GM04503 (cell line): ENCODE results near the gene RBP3.

Experiments
- DNase-seq: peaks from one replicate; pipeline ENCODE4 v3.0.0-alpha.2; 2012; ENCODE audit warnings: low read depth

Gene RBP3

DNA sequence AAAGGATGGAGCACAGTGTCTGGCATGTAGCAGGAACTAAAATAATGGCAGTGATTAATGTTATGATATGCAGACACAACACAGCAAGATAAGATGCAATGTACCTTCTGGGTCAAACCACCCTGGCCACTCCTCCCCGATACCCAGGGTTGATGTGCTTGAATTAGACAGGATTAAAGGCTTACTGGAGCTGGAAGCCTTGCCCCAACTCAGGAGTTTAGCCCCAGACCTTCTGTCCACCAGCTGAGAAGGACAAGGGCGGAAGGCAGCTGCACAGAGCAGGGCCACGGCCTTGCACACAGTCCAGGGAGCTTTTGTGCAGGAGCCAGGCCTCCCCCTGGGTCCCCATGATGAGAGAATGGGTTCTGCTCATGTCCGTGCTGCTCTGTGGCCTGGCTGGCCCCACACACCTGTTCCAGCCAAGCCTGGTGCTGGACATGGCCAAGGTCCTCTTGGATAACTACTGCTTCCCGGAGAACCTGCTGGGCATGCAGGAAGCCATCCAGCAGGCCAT is at the start of gene RBP3:
RBP3 (plus strand) TSS at position 226 of the 514 bp plus-strand sequence; CDS start at position 348, 122 bp downstream.
- no peak for DNase-seq

DNA sequence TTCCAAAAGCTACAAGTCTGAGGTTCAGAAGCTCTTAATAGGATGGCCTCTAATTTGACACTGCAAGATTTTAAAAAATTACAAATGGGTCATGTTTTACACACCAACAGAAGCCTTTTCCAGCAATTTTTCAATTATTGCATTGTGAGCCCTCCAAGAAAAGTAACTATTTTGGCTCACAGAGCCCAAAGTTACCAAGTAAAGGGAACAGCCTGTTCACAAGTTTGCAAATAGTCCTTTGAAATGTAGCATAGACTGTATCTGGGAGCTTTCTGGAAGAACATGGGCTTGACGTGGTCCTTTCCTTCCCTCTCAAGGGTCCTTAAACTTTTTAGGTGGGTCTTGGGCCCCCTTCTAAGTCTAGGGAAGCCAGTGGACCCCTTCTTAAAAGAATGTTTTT is 49.4 kb upstream of the RBP3 start:
- no peak for DNase-seq

DNA sequence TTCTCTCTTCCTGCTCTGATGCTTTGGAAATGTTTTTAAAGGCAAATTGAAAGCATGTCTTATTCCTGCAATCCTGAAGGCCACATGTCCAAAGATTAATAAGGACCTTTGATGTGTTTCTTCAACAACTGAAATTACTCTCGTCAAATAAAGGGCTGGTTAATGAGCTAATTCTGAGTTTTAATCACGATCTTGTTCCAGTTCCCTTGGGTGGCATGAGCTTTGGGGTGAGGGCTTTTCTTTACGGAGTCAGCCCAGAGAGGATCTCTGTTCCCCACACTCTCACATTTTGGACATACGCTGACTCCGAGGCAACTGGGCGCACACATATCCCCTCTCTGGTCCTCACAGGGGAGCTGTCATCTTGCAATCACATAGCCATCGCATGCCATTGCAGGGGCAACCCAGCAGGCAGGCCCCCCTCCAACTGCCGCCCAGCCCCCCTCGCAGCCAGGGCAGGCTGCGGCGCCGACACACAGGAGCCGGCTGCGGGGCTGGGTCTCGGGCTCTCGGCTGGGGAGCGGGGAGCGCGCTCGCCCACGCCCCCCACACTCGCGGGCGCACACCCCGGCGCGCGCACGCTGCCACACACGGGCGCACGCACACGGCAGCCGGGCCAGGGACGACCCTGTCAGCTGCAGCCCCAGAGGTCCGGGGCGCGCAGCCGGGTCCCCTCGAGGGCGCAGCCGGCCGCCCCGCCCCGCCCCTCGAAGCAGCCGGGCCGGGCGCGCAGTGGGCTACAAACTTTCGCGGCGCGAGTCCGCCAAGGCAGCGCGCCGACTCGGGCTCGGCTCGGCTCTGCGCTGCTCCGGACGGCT is 48.3 kb upstream of the RBP3 start, which contains the start of gene GDF10:
GDF10 (plus strand) TSS at position 587 of the 818 bp plus-strand sequence. CDS start 455 bp downstream, outside the sequence.
- DNase-seq, result no peak

DNA sequence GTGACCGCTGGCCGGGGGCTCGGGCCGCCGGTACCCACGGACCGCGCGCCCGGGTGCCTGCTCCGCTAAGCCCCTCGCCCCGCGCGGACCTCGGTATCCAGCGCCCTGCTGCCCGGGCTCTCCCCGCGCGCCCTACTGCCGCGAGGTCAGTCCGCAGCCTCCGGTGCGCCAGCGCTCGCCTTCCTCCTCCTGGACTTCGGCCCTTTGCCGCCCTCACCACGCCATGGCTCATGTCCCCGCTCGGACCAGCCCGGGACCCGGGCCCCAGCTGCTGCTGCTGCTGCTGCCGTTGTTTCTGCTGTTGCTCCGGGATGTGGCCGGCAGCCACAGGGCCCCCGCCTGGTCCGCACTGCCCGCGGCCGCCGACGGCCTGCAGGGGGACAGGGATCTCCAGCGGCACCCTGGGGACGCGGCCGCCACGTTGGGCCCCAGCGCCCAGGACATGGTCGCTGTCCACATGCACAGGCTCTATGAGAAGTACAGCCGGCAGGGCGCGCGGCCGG is 47.7 kb upstream of the RBP3 start:
- DNase-seq, result no peak

DNA sequence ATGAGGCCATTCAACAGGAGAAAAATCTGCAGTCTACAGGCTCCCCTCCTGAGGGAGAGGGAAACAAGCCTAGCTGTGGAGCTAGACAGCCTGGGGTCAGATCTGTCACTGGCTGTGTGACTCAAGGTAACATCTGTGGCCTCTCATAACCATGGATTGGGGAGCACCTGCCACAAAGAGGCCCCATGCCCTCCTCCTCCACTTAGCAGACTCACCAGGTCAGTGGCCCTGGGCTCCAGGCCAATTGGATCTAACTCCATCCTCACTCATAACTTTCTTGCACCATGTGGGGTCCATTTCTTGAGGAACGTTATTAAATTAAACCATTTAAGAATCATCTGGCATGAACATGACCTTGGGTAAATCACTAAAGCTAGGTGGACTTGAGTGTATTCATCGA is 46.3 kb upstream of the RBP3 start:
- no peak for DNase-seq

DNA sequence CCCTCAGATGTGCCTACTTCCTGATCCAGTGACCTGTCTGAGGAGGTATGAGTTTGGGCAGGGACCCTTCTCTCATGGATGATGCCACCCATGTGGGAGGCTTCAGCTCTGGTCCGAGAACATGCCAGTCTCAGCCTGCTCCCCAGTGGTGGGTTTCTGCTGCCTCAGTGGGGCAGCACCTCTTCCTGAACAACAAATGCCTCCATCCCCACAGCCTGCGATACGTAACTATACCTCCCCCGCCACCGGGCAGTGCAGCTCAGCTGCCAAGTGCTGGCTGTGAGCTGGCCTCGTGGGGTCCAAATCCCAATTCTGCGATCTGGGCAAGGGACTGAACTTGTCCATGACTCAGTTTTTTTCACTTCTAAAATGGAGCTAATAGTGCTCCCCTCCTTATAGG is 45.1 kb upstream of the RBP3 start:
- DNase-seq, result no peak

DNA sequence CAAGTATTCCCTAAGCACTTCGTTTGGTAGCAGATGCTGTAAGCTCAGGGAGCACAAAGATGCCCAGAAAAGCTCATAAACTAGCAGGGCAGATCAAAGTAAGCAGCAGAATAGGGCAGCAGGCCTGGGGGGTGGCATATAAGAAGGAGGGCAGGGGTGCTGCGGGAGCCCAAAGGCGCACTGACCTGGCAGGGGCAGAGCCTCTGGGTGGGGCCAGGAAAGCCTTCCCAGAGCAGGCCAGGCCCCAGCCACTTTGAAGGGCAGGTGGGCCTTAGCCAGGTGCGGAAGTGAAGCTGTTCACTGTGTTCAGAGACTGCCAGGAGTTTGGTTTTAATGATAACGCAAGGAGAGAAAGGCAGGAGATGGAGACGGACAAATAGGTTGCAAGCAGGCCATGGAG is 44.3 kb upstream of the RBP3 start:
- no peak for DNase-seq

DNA sequence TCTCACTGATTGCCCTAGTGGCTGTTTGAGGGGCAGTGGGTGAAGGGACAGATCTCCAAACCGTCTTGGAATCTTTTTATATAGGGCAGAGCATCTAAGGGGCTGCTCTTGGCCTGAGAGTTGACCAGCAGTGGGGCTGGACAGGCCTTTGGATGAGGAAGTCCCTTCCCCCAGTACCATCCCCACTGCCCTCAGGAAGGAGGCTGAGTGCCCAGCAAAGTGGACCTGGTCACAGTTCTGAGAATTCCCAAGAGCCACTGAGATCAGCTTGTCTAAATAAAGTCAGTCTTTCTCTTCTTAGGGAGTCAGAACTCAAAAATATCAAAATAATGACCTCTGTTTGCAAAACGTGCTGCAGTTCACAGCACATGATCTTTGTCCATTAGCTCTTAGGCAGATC is 42.6 kb upstream of the RBP3 start:
- no peak for DNase-seq

DNA sequence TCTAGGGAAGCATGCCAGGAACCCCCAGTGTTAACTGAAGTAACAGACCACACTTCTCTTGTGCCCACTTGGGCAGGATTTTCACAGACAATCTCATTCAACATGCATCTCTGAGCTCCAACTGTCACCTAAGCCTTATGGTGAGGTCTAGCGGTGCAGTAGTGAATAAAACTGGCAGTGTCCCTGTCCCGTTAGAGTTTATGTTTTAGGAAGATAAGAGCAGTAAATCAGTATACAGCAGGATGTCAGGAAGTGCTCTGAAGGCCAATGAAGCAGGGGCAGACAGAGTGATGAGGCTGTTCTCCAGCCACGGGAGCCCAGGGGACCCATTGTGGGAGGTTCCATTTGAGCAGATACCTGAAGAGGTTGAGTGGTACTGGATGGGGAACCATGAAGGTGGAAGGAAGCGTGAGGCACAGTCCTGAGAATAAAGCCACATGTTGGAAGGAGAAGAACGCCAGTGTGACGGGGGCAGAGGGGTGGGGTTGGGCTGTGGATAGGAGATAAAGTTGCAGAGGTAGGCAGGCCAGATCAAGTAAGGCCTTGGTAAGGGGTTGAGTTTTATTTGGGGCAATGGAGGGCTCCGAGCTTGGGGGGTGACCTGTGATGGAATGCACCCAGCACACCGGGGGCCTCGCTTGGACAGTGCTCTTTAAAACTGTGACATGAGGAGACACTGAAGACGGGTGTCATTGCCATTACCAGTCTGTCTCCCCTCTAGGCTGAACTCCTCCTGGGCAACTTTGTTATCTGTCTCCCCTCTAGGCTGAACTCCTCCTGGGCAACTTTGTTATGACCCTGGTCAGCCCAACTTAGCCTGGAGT is 41.6 kb upstream of the RBP3 start:
- no peak for DNase-seq

DNA sequence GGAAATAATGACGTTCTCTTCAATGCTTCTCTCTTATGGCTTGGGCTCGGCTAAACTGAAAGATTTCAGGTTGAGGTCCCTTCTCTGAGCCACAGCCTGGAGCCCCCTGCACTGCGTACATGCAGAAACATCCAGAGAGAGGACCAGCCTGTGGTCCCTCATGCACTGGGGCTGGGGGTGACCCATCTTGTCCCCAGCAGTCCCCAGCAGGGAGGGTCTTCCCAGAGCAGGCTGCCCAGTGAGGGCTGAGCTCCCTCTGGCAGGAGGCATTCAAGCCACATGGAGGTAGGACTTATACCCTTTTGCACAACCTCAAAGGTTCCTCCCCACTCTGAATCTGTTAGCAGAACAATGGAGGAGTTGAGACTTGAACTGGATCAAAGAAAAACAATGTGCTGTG is 40.8 kb upstream of the RBP3 start:
- no peak for DNase-seq

DNA sequence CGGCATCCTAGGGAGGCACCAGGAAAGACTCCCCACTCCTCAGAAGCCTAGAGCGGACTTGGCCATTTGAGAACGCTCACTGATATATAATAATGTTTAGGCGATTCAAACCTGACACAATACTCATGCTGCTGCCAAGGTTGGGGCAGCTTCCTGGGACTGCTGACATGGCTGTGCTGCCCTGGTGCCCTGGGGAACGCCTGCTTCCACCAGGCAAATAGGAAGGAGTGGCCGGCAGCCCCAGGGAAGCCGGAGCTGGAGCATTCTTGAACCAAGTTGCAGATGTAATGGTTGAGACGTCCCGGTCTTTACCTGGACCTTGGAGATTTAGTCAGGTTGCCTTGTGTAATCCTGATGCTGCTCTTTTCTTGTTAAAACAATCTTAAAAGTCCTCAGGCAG is 39.4 kb upstream of the RBP3 start:
- DNase-seq, result no peak

DNA sequence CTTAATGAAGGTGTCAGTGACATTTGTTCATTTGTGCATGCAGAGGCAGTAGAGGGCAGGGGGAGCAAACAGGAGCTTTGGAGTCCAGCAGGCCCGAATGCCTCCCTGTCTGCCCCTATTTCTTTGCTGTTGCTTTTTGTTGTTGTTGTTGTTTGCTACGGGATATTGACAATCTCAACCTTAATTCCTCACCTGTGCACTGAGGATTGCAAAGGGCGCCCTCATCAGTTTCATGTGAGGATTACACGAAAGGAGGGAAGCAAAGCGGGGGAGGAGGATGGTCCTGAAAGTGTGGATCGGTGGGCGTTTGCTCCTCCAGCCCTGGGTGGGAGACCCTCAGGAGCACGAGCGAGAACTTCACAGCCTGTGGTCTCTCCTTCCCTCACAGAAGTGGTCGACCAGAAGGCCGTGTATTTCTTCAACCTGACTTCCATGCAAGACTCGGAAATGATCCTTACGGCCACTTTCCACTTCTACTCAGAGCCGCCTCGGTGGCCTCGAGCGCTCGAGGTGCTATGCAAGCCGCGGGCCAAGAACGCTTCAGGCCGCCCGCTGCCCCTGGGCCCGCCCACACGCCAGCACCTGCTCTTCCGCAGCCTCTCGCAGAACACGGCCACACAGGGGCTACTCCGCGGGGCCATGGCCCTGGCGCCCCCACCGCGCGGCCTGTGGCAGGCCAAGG is 38.6 kb upstream of the RBP3 start:
- DNase-seq, result no peak

DNA sequence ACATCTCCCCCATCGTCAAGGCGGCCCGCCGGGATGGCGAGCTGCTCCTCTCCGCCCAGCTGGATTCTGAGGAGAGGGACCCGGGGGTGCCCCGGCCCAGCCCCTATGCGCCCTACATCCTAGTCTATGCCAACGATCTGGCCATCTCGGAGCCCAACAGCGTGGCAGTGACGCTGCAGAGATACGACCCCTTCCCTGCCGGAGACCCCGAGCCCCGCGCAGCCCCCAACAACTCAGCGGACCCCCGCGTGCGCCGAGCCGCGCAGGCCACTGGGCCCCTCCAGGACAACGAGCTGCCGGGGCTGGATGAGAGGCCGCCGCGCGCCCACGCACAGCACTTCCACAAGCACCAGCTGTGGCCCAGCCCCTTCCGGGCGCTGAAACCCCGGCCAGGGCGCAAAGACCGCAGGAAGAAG is 38.1 kb upstream of the RBP3 start:
- no peak for DNase-seq

DNA sequence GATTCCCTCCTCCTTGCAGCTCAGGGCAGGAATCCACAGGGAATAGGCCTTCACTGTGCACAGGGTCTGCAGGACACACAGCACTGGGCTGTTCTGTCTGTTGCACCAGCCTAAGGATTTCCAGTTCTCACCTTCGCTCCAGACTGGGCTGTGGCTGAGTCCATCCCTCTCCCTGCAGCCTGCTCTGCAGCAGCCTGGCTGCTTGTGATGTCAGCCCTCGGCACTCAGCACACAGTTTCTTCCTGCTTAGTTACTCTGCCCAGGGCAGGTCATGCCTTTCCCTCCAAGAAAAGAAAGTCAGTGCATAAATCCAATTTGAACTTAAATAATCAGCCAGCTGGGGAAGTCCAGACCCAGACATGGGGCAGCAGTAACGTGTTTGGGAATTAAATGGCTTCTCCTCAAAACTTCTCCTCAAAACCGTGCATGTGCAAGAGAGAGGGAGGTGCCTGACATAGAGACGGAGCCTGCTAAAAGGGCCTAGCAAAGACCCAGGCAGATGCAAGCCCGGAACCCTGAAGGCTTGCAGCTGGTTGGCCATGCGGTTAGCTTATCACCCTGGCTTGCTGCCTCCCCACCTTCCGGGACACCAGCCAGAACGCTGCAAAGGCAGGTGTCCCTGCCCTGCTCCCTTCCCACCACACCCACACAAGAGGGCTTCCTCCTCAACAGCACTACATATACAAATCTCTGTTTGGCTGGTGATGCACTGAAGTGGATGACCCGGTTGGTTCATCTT is 36.8 kb upstream of the RBP3 start:
- DNase-seq, result no peak

DNA sequence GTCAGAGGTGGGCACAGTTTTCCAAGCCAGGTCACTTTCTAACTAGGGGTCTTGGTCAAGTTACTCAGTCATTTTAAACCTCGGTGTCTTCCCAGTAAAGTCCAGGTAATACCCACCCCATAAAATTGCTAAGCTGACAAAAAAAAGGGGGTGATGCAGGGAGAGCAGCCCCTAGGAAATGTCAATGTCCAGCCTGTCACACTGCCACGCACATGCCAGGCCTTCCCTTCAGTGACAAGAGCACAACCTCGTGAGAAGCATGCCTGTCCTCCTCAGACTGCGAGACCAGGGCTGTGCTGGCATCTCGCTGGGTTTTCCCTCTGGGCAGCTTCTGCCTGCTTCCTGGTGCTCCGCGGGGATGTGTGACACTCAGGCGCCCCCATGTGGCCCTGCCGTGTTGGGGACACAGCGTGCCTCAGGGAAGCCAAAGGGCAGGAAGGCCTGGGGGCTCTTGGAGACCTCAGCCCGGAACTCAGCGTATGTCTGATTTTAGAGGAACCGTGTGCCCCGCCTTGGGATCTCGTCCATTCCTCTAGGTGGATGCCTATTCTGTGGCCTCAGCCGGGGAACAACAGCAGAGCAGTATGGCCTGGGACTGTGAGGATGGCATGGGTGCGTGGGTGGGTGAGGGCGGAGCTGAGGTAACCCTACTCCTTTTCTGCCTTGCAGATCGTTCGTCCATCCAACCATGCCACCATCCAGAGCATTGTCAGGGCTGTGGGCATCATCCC is 36.1 kb upstream of the RBP3 start:
- peak; percentile 10 for DNase-seq

DNA sequence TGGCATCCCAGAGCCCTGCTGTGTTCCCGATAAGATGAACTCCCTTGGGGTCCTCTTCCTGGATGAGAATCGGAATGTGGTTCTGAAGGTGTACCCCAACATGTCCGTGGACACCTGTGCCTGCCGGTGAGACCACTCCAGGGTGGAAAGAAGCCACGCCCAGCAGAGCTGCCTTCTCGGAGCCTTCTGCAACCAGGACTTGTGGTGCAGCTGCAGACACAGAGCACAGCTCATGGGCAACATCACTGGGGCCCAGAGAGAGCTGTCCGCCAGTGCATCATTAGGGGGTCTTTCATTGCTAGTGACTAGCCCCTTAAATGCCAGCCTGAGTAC is 35.5 kb upstream of the RBP3 start:
- DNase-seq, result no peak

DNA sequence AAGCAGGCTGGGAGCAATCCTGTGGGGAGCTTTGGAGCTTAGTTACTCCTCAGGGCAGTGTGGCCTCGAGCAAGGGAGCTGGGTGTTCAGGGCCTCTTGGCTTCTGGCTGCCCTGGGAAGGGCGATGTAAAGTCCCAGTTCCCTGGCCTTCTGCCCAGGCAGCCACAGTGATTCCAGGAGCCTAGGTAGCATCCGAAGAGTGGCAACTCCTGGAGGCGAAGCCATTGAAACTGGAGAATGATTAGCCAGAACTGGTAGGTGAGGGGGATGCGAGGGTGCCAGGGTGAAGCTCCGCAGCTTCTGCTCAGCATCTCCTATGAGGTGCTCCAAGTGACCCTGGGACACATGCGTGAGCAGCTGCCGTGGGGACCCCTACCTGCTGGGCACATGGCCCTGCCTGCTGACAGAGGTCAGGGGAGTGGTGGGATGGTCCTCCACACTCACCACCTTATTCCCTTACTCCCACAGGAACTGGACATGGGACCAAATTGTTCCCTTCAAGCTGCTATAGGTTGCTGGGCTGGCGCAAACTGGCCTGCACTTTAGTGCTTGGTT is 33.7 kb upstream of the RBP3 start:
- DNase-seq, result no peak

DNA sequence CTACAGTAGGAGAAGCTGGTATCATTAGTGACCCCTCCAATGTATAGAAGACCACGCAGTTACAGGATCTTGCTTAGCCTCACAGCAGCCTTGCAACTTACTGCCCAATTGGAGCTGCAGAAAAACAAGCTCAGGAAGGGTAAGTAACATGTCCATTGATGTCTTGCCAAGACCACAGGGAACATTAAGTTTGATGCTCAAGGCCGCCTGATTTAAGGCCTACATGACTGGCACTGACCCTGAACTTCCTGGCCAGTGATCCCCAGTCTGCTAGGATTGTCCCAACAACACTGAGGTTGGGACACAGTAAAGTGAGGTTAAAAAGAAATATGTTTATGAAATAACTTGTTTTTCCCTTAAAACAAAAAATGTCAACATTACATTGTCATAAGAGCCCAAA is 32.7 kb upstream of the RBP3 start:
- no peak for DNase-seq

DNA sequence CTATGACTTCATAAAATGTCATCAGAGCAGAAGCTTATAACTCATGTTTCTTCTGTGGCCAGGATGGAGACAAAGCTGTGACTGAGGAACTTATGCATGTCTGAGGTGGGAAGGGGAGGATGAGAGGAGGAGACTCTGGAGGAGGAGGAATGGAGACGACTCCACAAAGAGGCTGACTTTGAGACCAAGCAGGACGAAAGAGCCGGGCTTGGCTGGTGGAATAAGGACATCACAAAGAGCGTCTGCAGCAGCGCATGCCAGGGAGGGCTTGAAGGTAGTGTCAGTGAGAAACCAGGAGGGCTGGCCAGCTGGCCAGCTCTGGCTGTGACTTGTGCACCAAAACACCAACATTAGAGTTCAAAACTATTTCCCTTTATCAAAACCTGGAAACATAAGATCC is 32.0 kb upstream of the RBP3 start:
- DNase-seq, result no peak

DNA sequence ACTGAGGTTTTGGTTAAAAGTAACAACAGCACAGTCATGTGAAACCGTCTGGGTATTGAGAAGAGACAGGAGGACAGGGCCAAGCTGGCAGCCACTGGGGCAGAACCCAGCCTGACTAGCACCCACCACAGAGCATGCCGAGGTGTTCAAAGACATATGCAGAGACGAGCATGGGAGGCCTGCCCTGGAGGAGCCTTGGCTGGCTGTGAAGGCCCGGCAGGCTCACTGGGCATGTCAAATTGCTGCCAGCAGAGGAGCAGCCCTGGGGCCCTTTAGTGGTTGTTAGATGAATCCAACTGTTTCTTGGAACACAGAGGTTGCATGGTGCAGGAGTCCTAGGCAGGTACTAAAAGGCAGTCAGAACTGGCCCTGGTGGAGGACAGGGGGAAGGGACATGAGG is 30.9 kb upstream of the RBP3 start:
- no peak for DNase-seq

DNA sequence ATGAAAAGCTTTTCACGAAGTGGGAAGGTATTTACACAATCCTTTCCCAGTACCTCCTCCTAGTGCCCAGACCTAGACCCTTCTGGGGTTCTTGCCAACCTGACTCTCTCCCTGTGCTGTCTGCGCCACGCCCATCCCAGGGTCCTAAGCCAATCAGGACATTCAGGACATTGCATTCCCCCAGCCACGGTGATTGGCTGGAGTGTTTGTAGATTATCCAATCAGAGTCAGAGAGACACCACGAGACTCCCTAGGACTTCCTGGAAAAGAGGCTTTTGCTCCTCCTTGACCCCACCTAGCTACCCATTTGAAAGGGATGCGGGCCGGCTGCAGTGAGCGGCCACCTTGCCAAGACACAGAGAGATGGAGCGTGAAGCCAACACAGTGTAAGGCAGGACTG is 29.5 kb upstream of the RBP3 start:
- no peak for DNase-seq
